H9 (cell line): ENCODE results near the gene PAPOLG. TPM values are rescaled to one million over a fixed set of nuclear protein-coding genes. Genes with fewer than 3 reads are reported as not detected.

Experiments
- DNase-seq: peaks from one replicate; pipeline ENCODE4 v3.0.0-alpha.2; 2017
- H2AFZ ChIP-seq: one replicate; pipeline ENCODE4 v1.6.1; 2013; ENCODE audit warnings: mild to moderate bottlenecking, low read length, control low read depth, moderate library complexity
- H2AK5ac ChIP-seq: 2 replicates; pipeline ENCODE4 v1.6.1; 2013; ENCODE audit warnings: low read length, control low read depth, mixed read lengths; ENCODE audit not compliant: insufficient read length
- H2BK120ac ChIP-seq: one replicate; pipeline ENCODE4 v1.6.1; 2013; ENCODE audit warnings: low read depth, mild to moderate bottlenecking, low read length, control low read depth, inconsistent platforms; ENCODE audit not compliant: poor library complexity, severe bottlenecking
- H2BK12ac ChIP-seq: 2 replicates; pipeline ENCODE4 v1.6.1; 2013; ENCODE audit warnings: low read length, control low read depth, mixed read lengths, low read depth; ENCODE audit not compliant: insufficient read length
- H2BK15ac ChIP-seq: 2 replicates; pipeline ENCODE4 v1.6.1; 2013; ENCODE audit warnings: low read depth, low read length, control low read depth
- H2BK20ac ChIP-seq: one replicate; pipeline ENCODE4 v1.6.1; 2013; ENCODE audit warnings: low read depth, mild to moderate bottlenecking, low read length, control low read depth, inconsistent platforms; ENCODE audit not compliant: poor library complexity, severe bottlenecking
- H2BK5ac ChIP-seq: 2 replicates; pipeline ENCODE4 v1.6.1; 2013; ENCODE audit warnings: low read length, control low read depth, mixed read lengths; ENCODE audit not compliant: insufficient read length
- H3K14ac ChIP-seq: 2 replicates; pipeline ENCODE4 v1.6.1; 2013; ENCODE audit warnings: low read length, control low read depth; ENCODE audit not compliant: insufficient read depth
- H3K18ac ChIP-seq: 2 replicates; pipeline ENCODE4 v1.6.1; 2013; ENCODE audit warnings: low read depth, mild to moderate bottlenecking, mixed read lengths, low read length, control low read depth; ENCODE audit not compliant: insufficient read length
- H3K23ac ChIP-seq: 2 replicates; pipeline ENCODE4 v1.6.1; 2013; ENCODE audit warnings: low read length, control low read depth, mixed read lengths, low read depth; ENCODE audit not compliant: insufficient read length
- H3K23me2 ChIP-seq: 2 replicates; pipeline ENCODE4 v1.6.1; 2013; ENCODE audit warnings: low read depth, mild to moderate bottlenecking, mixed read lengths, low read length, control low read depth; ENCODE audit not compliant: insufficient read length, poor library complexity, severe bottlenecking
- H3K27ac ChIP-seq: 2 replicates; pipeline ENCODE4 v1.5.1; 2013; ENCODE audit warnings: low read length, control low read depth, mixed read lengths, low read depth; ENCODE audit not compliant: insufficient read length
- H3K27me3 ChIP-seq: 2 replicates; pipeline ENCODE4 v1.6.1; 2013; ENCODE audit warnings: low read length, control low read depth, inconsistent platforms; ENCODE audit not compliant: insufficient read depth
- H3K4ac ChIP-seq: 2 replicates; pipeline ENCODE4 v1.6.1; 2013; ENCODE audit warnings: low read depth, mild to moderate bottlenecking, control low read depth, inconsistent platforms, low read length, moderate library complexity
- H3K4me1 ChIP-seq: 2 replicates; pipeline ENCODE4 v1.6.1; 2013; ENCODE audit warnings: low read length, control low read depth, inconsistent platforms; ENCODE audit not compliant: insufficient read depth
- H3K4me2 ChIP-seq: 2 replicates; pipeline ENCODE4 v1.6.1; 2013; ENCODE audit warnings: low read length, control low read depth, mixed read lengths; ENCODE audit not compliant: insufficient read length, insufficient read depth
- H3K56ac ChIP-seq: 2 replicates; pipeline ENCODE4 v1.6.1; 2013; ENCODE audit warnings: low read depth, mild to moderate bottlenecking, mixed read lengths, low read length, control low read depth; ENCODE audit not compliant: insufficient read length
- H3K79me1 ChIP-seq: 2 replicates; pipeline ENCODE4 v1.6.1; 2013; ENCODE audit warnings: low read depth, mild to moderate bottlenecking, moderate library complexity, low read length, control low read depth, inconsistent platforms; ENCODE audit not compliant: insufficient read depth, poor library complexity, severe bottlenecking
- H3K79me2 ChIP-seq: 2 replicates; pipeline ENCODE4 v1.6.1; 2013; ENCODE audit warnings: low read length, control low read depth, inconsistent platforms; ENCODE audit not compliant: insufficient read depth
- H3K9ac ChIP-seq: 2 replicates; pipeline ENCODE4 v1.6.1; 2013; ENCODE audit warnings: low read length, control low read depth, mixed read lengths; ENCODE audit not compliant: insufficient read length; ENCODE audit errors: extremely low read depth
- H3K9me3 ChIP-seq: one replicate; pipeline ENCODE4 v1.6.1; 2013; ENCODE audit warnings: low read depth, low read length, inconsistent platforms; ENCODE audit not compliant: control insufficient read depth
- H3T11ph ChIP-seq: one replicate; pipeline ENCODE4 v1.6.1; 2013; ENCODE audit warnings: mild to moderate bottlenecking, low read length, control low read depth, inconsistent platforms
- H4K20me1 ChIP-seq: one replicate; pipeline ENCODE4 v1.6.1; 2013; ENCODE audit not compliant: control insufficient read depth, insufficient read length, insufficient read depth
- H4K5ac ChIP-seq: 2 replicates; pipeline ENCODE4 v1.6.1; 2013; ENCODE audit warnings: low read depth, mild to moderate bottlenecking, mixed read lengths, low read length, control low read depth; ENCODE audit not compliant: insufficient read length
- H4K8ac ChIP-seq: replicated peaks from 2 replicates; pipeline ENCODE4 v1.6.1; 2013; ENCODE audit warnings: low read length, control low read depth, mixed read lengths, low read depth; ENCODE audit not compliant: insufficient read length
- H4K91ac ChIP-seq: 2 replicates; pipeline ENCODE4 v1.6.1; 2013; ENCODE audit warnings: low read depth, mild to moderate bottlenecking, moderate library complexity, mixed read lengths, low read length, control low read depth; ENCODE audit not compliant: insufficient read length
- H3K27ac Mint-ChIP-seq, 3 experiments: 2 replicates in 2 of 3; 3 replicates in 1 of 3; pipeline ENCODE4 v1.8.0; 2020 to 2021; ENCODE audit warnings: mixed read lengths in 3 of 3, mild to moderate bottlenecking in 1 of 3, moderate library complexity in 1 of 3
- H3K27me3 Mint-ChIP-seq: 2 replicates; pipeline ENCODE4 v1.8.0; 2021; ENCODE audit warnings: low read depth, mild to moderate bottlenecking, moderate library complexity, mixed read lengths
- H3K36me3 Mint-ChIP-seq, 3 experiments: 2 replicates in 2 of 3; 3 replicates in 1 of 3; pipeline ENCODE4 v1.8.0; 2020 to 2021; ENCODE audit warnings: low read depth in 3 of 3, mixed read lengths in 3 of 3; ENCODE audit not compliant: insufficient read depth in 1 of 3
- H3K4me1 Mint-ChIP-seq, 2 experiments: 2 replicates each; pipeline ENCODE4 v1.8.0; 2020; ENCODE audit warnings: mixed read lengths in 2 of 2
- H3K4me3 Mint-ChIP-seq, 2 experiments: 2 replicates in 1 of 2; 3 replicates in 1 of 2; pipeline ENCODE4 v1.8.0; 2020 to 2021; ENCODE audit warnings: mild to moderate bottlenecking in 2 of 2, mixed read lengths in 2 of 2, moderate library complexity in 1 of 2
- H3K9me3 Mint-ChIP-seq, 2 experiments: 2 replicates in 1 of 2; 3 replicates in 1 of 2; pipeline ENCODE4 v1.8.0; 2020; ENCODE audit warnings: mild to moderate bottlenecking in 2 of 2, mixed read lengths in 2 of 2, moderate library complexity in 1 of 2
- WGBS: extraction: QIAGEN DNeasy Blood & Tissue Kit; methylation state at CpG from one replicate; pipeline ENCODE4 v1.1.7; 2013; ENCODE audit warnings: missing lambda C conversion rate, low lambda C conversion rate, mixed read lengths; ENCODE audit not compliant: insufficient read length; ENCODE audit errors: extremely low coverage; 5-methylcytosine and 5-hydroxymethylcytosine counted together
- total RNA-seq: library from RNA; stranded (reverse); gene quantifications from 2 replicates; pipeline ENCODE4 v1.2.1, GENCODE V29; 2021
- TF ChIP-seq, protein P1 (sequence below): fragments of 200-600 bp; sonication (generic); conservative IDR thresholded peaks from 3 replicates; pipeline ENCODE4 v1.8.0; 2021; ENCODE audit warnings: antibody characterized with exemption, mild to moderate bottlenecking

PAPOLG gene
- total RNA-seq, 1 experiment from 2014 or later = 19.2 TPM

DNA sequence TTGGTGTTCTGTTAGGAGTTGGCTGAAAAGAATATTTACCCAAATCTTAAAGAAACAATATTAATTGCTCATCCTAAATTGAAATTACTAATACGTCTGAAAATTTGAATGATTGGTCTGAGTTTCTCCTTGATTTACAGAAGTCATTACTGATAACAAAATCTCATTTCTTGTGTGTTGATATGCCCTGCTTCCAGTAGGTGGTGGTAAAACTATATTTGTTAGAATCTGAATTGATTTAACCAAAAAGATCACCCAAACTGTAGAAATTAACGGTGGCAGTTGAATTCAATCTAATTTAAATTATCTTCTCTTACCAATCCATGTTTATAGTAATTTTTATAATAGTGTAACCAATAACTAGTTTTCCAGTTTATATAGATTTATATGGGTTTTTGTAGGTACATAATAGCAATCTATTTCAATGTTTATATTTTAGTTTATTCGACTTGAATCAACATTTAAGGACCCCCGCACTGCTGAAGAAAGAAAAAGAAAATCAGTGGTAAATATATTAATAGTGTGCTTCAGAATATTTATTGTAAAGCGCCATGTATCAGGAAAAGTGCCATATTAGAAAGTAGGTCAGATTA, 38.3 kb downstream of the PAPOLG start:
- no peak overlapping the region for H2BK12ac ChIP-seq
- no peak overlapping the region for H2BK5ac ChIP-seq
- H3K9me3 Mint-ChIP-seq = no peaks in the 10 kb centered on the region
- H2BK15ac ChIP-seq = no peak overlapping the region
- no peak overlapping the region for H2AFZ ChIP-seq
- DNase-seq = no peak
- H4K8ac ChIP-seq = no peak overlapping the region
- H3K4me1 Mint-ChIP-seq = no peaks in the 10 kb centered on the region
- WGBS = no CpG with 5 or more reads among the region's 5 CpGs
- H4K20me1 ChIP-seq = no peaks in the 10 kb centered on the region
- H3K27ac Mint-ChIP-seq = no peak overlapping the region
- H3K9me3 ChIP-seq = no peaks in the 10 kb centered on the region
- H3K18ac ChIP-seq = no peak overlapping the region
- no peak overlapping the region for H2BK120ac ChIP-seq
- no peaks in the 10 kb centered on the region for H3K79me2 ChIP-seq
- TF ChIP-seq, protein P1, sequence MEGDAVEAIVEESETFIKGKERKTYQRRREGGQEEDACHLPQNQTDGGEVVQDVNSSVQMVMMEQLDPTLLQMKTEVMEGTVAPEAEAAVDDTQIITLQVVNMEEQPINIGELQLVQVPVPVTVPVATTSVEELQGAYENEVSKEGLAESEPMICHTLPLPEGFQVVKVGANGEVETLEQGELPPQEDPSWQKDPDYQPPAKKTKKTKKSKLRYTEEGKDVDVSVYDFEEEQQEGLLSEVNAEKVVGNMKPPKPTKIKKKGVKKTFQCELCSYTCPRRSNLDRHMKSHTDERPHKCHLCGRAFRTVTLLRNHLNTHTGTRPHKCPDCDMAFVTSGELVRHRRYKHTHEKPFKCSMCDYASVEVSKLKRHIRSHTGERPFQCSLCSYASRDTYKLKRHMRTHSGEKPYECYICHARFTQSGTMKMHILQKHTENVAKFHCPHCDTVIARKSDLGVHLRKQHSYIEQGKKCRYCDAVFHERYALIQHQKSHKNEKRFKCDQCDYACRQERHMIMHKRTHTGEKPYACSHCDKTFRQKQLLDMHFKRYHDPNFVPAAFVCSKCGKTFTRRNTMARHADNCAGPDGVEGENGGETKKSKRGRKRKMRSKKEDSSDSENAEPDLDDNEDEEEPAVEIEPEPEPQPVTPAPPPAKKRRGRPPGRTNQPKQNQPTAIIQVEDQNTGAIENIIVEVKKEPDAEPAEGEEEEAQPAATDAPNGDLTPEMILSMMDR = peak; percentile 66
- H3K79me1 ChIP-seq = no peaks in the 10 kb centered on the region
- H3K27me3 ChIP-seq = no peaks in the 10 kb centered on the region
- H2AK5ac ChIP-seq = no peak overlapping the region
- H3K23me2 ChIP-seq = no peaks in the 10 kb centered on the region
- H3K4me1 ChIP-seq = no peaks in the 10 kb centered on the region
- no peak overlapping the region for H3K4me3 Mint-ChIP-seq
- no peak overlapping the region for H3K27ac ChIP-seq
- no peak overlapping the region for H4K91ac ChIP-seq
- no peak overlapping the region for H3T11ph ChIP-seq
- no peak overlapping the region for H3K23ac ChIP-seq
- no peaks in the 10 kb centered on the region for H3K27me3 Mint-ChIP-seq
- H3K9ac ChIP-seq = no peak overlapping the region
- peaks cover 23 to 81% (median 65%) of the 10 kb centered on the region in 3 experiments for H3K36me3 Mint-ChIP-seq
- H3K4ac ChIP-seq = no peak overlapping the region
- no peak overlapping the region for H3K14ac ChIP-seq
- no peak overlapping the region for H3K4me2 ChIP-seq
- no peak overlapping the region for H4K5ac ChIP-seq
- H3K56ac ChIP-seq = no peak overlapping the region
- H2BK20ac ChIP-seq = no peak overlapping the region
